ENCODE data around the gene AGPAT4. TPM values are rescaled to one million over a fixed set of nuclear protein-coding genes. Genes with fewer than 3 reads are reported as not detected.

AGPAT4 gene
- total and polyA plus RNA-seq, 2 donors (not counting 1 experiment from before 2014, with no cell fraction given), result 4.4 to 6.1 TPM

GRCh38 chr6:161228921-161229591 is 44.8 kb downstream of the AGPAT4 start:
- no peak for DNase-seq
- Mint-ChIP-seq H3K4me1 (peaks cover 4% of the 10 kb centered on the region), H3K27me3 (no peaks in the 10 kb centered on the region), H3K9me3 (ENCODE audit: insufficient read depth) (no peaks in the 10 kb centered on the region), H3K4me3 (no peak overlapping the region), H3K27ac (no peak overlapping the region)
- no peak overlapping the region for H3K9ac ChIP-seq (ENCODE audit: low read length)
- intact Hi-C loops (cut with micrococcal nuclease), result no loop called here
- peaks cover 0 to 4% of the 10 kb centered on the region in 2 experiments for H3K36me3 ChIP-seq (replicated peaks in 1 of 2; ENCODE audit: control extremely low read depth in 1 of 2, control insufficient read depth in 1 of 2, extremely low read depth in 1 of 2, insufficient read depth in 2 of 2, low read length in 1 of 2)
- WGBS (ENCODE audit: insufficient coverage), result 49% methylated on average over 6 of the region's 7 CpGs
- no peak overlapping the region for H3K4me3 ChIP-seq (ENCODE audit: control extremely low read depth in 1 of 5, extremely low read depth in 1 of 5, insufficient read depth in 1 of 5, low read depth in 2 of 5, low read length in 4 of 5)
- no peaks in the 10 kb centered on the region for H3K79me2 ChIP-seq (ENCODE audit: control insufficient read depth, insufficient read depth, low read length)
- no peak overlapping the region for H2AFZ ChIP-seq (ENCODE audit: insufficient read depth, low read depth, low read length, poor library complexity, severe bottlenecking)
- TF ChIP-seq EZH2 (IDR thresholded peaks at IDR 0.05; ENCODE audit: borderline replicate concordance, insufficient read depth, low read depth, low read length, poor library complexity, severe bottlenecking) (no peak), CTCF (IDR thresholded peaks at IDR 0.05) (no peak)
- no peak overlapping the region for H3K4me2 ChIP-seq (replicated peaks; ENCODE audit: low read depth, low read length, poor library complexity, severe bottlenecking)
- H3K4me1 ChIP-seq (ENCODE audit: control insufficient read depth in 2 of 2, insufficient read depth in 2 of 2, low read length in 2 of 2), result no peaks in the 10 kb centered on the region
- H3K27me3 ChIP-seq (replicated peaks in 1 of 4; ENCODE audit: control extremely low read depth in 1 of 4, control insufficient read depth in 3 of 4, insufficient read depth in 4 of 4, low read length in 3 of 4), result no peaks in the 10 kb centered on the region
- ChIA-PET CTCF (interaction anchor here (0.7 kb wide), 1 partner anchor 134 kb away, joined by 3 read pairs; no protein-coding TSS in a partner anchor), POLR2A (no interaction called here)
- no peaks in the 10 kb centered on the region for H4K20me1 ChIP-seq (ENCODE audit: control insufficient read depth, insufficient read depth, low read length, poor library complexity, severe bottlenecking)
- ATAC-seq (ENCODE audit: low read depth), result no peak
- H3K27ac ChIP-seq (ENCODE audit: low read length in 2 of 2), result no peak overlapping the region
- peaks cover 0 to 3% (median 0%) of the 10 kb centered on the region in 3 donors for H3K9me3 ChIP-seq (ENCODE audit: control extremely low read depth in 1 of 3, control insufficient read depth in 2 of 3, insufficient read depth in 1 of 3, low read length in 2 of 3)

GRCh38 chr6:161228096-161228495 is 45.8 kb downstream of the AGPAT4 start:
- TF ChIP-seq CTCF (IDR thresholded peaks at IDR 0.05), result no peak
- no peak for TF ChIP-seq EZH2 (IDR thresholded peaks at IDR 0.05; ENCODE audit: borderline replicate concordance, insufficient read depth, low read depth, low read length, poor library complexity, severe bottlenecking)
- no CpG with 5 or more reads among the region's 6 CpGs for WGBS (ENCODE audit: insufficient coverage)
- ChIA-PET POLR2A (no interaction called here), CTCF (no interaction called here)
- no peaks in the 10 kb centered on the region for H3K79me2 ChIP-seq (ENCODE audit: control insufficient read depth, insufficient read depth, low read length)
- H3K27ac ChIP-seq (ENCODE audit: low read length in 2 of 2), result no peak overlapping the region
- H3K4me1 ChIP-seq (ENCODE audit: control insufficient read depth in 2 of 2, insufficient read depth in 2 of 2, low read length in 2 of 2), result no peaks in the 10 kb centered on the region
- no peaks in the 10 kb centered on the region for H3K27me3 ChIP-seq (replicated peaks in 1 of 4; ENCODE audit: control extremely low read depth in 1 of 4, control insufficient read depth in 3 of 4, insufficient read depth in 4 of 4, low read length in 3 of 4)
- Mint-ChIP-seq H3K27me3 (no peaks in the 10 kb centered on the region), H3K9me3 (ENCODE audit: insufficient read depth) (no peaks in the 10 kb centered on the region), H3K27ac (no peak overlapping the region), H3K4me3 (no peak overlapping the region), H3K4me1 (peaks cover 4% of the 10 kb centered on the region)
- no peak overlapping the region for H3K4me2 ChIP-seq (replicated peaks; ENCODE audit: low read depth, low read length, poor library complexity, severe bottlenecking)
- H3K9me3 ChIP-seq (ENCODE audit: control extremely low read depth in 1 of 3, control insufficient read depth in 2 of 3, insufficient read depth in 1 of 3, low read length in 2 of 3), result peaks cover 0 to 3% (median 0%) of the 10 kb centered on the region in 3 donors
- H3K4me3 ChIP-seq (ENCODE audit: control extremely low read depth in 1 of 5, extremely low read depth in 1 of 5, insufficient read depth in 1 of 5, low read depth in 2 of 5, low read length in 4 of 5), result no peak overlapping the region
- intact Hi-C loops (cut with micrococcal nuclease), result no loop called here
- peaks cover 0 to 4% of the 10 kb centered on the region in 2 experiments for H3K36me3 ChIP-seq (replicated peaks in 1 of 2; ENCODE audit: control extremely low read depth in 1 of 2, control insufficient read depth in 1 of 2, extremely low read depth in 1 of 2, insufficient read depth in 2 of 2, low read length in 1 of 2)
- no peak for DNase-seq
- no peak for ATAC-seq (ENCODE audit: low read depth)
- H3K9ac ChIP-seq (ENCODE audit: low read length), result no peak overlapping the region
- no peaks in the 10 kb centered on the region for H4K20me1 ChIP-seq (ENCODE audit: control insufficient read depth, insufficient read depth, low read length, poor library complexity, severe bottlenecking)
- H2AFZ ChIP-seq (ENCODE audit: insufficient read depth, low read depth, low read length, poor library complexity, severe bottlenecking), result no peak overlapping the region

Data from B cell (primary cell).